ENCODE results near the gene UBTD2.
"Not testable (repeated sequence)": the region's sequence is repeated elsewhere in the genome, so short reads cannot be mapped to it uniquely, and the experiment has no call there.

The UBTD2 gene

DNA sequence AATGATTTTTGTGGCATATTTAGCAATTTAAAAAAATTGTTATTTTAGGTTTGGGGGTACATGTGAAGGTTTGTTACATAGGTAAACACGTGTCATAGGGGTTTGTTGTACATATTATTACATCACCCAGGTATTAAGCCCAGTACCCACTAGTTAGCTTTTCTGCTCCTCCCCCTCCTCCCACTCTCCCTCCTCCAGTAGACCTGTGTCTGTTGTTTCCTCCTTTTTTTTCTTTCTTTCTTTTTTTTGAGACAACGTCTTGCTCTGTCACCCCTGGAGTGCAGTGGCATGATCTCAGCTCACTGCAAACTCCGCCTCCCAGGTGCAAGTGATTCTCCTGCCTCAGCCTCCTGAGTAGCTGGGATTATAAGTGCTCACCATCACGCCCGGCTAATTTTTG, 8.3 kb upstream of the UBTD2 start:
- DNase-seq, result not testable (repeated sequence)

DNA sequence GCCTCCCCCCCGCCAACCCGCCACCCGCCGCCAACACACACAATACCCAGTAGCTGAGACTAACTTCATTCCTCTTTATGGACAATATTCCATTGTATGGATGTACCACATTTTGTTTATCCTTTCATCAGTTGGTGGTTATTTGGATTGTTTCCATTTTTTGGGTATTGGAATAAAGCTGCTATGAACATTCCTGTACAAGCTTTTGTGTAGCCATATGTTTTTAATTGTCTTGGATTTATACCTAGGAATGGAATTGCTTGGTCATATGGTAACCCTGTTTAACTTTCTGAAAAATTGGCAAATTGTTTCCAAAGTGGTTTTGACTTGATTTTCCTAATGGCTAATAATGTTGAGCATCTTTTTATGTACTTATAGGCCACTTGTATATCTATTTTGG, 4.9 kb upstream of the UBTD2 start:
- no peak for DNase-seq

- DNase-seq, result not testable (repeated sequence)
Observed at GRCh38 chr5:172287140-172287539, 3.6 kb upstream of the UBTD2 start.

DNA sequence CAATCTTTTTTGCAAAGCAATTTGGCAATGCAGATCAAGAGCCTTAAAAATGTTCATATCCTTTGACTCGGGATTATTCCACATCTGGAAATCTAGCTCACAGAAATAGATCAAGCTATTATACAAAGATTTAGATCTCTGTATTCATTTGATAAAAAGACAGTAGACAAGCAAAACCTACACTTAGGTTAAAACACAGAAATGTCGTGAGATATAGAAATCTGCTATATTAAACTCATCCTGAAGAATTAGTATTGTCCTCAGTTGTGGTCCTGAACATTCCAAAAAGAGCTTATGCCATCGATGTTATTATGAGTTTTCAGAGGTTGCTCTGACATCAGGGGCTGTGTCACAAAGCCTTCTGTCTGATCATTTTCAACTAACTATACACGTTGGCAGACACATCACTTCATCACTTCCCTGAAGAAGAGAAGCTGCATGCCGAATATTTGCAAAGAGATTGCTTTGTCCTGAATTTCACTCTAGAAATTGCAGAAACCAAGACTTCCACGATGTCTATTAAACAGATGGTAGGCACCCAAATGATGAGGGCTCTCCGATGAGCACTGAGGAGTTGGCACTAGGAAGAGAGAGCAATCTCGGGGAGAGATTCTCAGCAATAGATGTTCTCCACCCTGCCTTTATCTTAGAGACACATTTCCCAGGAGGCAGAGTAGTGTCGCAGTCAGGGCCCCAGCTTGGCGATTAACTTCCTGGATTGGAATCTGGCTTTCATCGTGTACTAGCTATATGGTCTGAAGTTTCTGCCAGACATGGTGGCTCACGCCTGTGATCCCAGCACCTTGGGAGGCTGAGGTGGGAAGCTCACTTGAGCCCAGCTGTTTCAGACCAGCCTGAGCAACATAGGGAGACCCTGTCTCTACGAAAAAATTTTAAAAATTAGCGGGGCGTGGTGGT, 1.9 kb upstream of the UBTD2 start:
- DNase-seq, result no peak

- DNase-seq, result peak; percentile 45
Observed at GRCh38 chr5:172284611-172284980, 1.0 kb upstream of the UBTD2 start.

DNA sequence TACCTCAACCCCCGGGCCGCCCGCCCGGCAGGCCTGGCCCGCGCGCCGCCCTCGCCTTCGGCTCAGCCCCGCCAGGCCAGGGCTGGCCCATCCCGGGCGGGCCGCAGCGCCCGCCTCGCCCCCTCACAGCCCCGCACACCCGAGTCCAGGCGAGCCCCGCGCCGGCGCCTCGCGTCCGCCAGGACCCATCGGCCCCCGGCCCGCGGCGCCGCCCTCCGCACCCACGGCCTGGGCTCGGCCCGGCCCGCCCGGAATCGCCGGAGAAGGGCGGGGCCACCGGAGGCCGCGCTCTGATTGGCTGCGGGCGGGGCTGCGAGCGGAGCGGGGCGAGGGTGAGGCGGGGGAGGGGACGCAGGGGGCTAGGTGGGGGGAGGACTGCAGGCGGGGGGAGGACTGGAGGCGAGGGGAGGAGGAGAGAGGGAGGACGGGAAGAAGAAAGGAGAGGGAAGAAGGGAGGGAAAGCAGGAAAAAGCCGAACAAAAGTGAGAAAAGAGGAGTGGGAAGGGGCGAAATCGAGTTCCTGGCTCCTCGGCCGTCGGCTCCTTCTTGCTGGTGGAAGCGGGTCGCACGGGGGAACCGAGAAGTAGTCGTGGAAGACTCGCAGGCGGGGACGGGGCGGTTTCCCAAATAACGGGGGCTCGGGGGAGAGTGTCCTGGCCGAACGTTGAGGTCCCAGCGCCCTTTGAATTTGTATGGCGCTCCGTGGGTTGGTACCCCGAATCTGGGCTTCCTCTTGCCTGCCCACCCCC, 472 bp upstream of the UBTD2 start:
- peak; percentile 84 for DNase-seq

- peak; percentile 64 for DNase-seq
Observed at GRCh38 chr5:172282272-172283019, 1.1 kb downstream of the UBTD2 start.

DNA sequence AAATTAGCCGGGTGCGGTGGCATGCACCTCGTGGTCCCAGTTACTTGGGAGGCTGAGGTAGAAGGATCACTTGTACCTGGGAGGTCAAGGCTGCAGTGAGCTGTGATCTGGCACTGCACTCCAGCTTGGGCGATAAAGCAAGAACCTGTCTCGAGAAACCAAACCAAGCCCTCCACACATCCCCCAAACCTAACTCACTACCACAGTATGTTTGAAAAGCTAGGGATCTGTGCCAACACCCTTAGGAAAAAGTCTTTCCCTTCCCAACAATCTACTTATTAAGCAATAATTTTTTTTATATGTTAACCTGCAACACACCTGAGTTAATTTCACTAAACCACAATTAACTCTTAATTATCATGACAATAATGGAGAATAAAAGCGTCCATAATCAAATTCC, 2.2 kb downstream of the UBTD2 start:
- no peak for DNase-seq

DNA sequence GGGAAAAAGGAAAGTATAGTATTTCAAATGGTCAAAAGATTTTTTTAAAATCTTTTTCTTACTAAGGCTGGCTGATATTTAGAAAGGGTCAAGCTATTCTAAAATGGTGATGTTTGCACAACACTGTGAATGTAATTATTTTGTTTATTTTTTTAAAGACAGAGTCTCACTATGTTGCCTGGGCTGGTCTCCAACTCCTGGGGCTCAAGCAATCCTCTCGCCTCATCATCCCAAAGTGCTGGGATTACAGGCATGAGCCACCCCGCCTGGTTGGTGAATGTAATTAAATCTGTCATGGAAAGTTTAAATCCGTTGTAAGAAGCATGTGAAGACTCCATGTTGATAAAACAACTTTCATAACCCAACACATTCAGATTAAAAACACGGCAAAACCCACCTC, 2.6 kb downstream of the UBTD2 start:
- DNase-seq, result peak; percentile 72

GRCh38 chr5:172280317-172280716, 3.2 kb downstream of the UBTD2 start:
- no peak for DNase-seq

DNA sequence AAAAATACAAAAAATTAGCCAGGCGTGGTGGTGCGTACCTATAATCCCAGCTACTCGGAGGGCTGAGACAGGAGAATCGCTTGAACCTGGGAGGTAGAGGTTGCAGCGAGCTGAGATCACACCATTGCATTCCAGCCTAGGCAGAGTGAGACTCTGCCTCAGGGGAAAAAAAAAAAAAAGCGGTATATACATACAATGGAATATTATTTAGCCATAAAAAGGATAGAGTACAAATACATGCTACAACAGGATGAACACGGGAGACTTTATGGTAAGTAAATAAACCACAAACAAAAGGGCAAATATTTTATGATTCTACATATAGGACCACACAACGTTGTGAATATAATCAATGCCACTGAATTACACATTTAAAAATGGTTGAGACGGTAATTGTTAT, 5.2 kb downstream of the UBTD2 start:
- no peak for DNase-seq

GRCh38 chr5:172276214-172276613, 7.3 kb downstream of the UBTD2 start:
- DNase-seq, result no peak

GRCh38 chr5:172274951-172275753, 8.4 kb downstream of the UBTD2 start:
- DNase-seq, result peak; percentile 21

DNA sequence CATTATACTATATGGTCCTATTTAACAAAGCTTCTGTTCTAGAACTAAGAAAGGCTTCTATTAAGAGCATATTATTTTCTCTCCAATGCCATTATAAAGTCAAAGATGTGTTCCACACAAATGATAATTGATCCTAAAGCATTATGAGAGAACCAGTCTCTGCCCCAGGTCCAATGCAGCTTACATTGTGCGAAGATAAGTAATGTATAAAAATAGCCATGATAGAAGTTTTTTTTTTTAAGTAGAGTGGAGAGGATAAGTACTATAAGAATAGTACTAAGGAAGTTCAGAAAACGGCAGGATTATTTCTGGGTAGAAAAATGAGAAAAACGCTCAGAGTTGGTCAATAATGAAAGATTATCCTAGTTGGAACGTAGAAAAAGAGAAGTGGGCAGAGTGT, 15.6 kb downstream of the UBTD2 start:
- no peak for DNase-seq

- DNase-seq, result no peak
Observed at GRCh38 chr5:172266676-172267092, 16.9 kb downstream of the UBTD2 start.

- DNase-seq, result no peak
Observed at GRCh38 chr5:172266071-172266675, 17.4 kb downstream of the UBTD2 start.

- DNase-seq, result no peak
Observed at GRCh38 chr5:172264815-172265395, 18.7 kb downstream of the UBTD2 start.

DNA sequence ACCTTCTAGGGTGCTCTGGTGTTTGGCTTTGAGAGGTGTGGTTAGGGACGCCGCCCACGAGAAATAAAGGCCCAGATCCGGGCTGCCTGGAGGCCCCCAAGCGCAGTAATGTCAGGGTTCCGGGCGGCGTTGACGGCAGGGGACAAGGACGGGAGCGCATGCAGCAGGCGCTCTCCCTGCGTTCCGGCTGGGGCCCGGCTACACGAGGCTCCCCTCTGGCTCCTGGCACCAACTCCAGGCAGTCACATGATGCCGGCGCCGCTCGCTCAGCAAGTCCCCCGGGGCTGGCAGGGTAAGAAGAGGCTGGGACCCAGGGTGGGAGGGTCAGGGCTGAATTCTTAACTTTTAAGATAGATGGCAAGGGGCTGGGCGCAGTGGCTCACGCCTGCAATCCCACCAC, 28.1 kb downstream of the UBTD2 start:
- no peak for DNase-seq

- DNase-seq, result no peak
Observed at GRCh38 chr5:172252501-172252900, 31.1 kb downstream of the UBTD2 start.

- DNase-seq, result no peak
Observed at GRCh38 chr5:172251419-172251818, 32.1 kb downstream of the UBTD2 start.

DNA sequence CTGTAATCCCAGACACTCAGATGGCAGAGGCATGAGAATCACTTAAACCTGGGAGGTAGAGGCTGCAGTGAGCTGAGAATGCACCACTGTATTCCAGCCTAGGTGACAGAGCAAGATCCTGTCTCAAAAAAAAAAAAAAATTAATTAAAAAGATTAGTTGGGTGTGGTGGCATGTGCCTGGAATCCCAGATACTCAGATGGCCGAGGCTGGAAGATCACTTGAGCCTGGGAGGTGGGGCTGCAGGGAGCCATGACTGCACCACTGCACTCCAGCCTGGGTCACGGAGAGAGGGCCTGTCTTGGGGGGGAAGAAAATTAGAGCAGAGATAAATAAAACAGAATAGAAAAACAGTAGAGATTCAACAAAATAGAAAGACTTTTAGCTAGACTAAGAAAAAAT, 34.9 kb downstream of the UBTD2 start:
- DNase-seq, result no peak

- DNase-seq, result no peak
Observed at GRCh38 chr5:172245703-172246125, 37.9 kb downstream of the UBTD2 start.

All from EL (cell line).